ENCODE results near the gene BFSP1. TPM values are rescaled to one million over a fixed set of nuclear protein-coding genes. Genes with fewer than 3 reads are reported as not detected.

Gene BFSP1
- total RNA-seq, 1 donor from 2014 or later: 3.3 TPM

DNA sequence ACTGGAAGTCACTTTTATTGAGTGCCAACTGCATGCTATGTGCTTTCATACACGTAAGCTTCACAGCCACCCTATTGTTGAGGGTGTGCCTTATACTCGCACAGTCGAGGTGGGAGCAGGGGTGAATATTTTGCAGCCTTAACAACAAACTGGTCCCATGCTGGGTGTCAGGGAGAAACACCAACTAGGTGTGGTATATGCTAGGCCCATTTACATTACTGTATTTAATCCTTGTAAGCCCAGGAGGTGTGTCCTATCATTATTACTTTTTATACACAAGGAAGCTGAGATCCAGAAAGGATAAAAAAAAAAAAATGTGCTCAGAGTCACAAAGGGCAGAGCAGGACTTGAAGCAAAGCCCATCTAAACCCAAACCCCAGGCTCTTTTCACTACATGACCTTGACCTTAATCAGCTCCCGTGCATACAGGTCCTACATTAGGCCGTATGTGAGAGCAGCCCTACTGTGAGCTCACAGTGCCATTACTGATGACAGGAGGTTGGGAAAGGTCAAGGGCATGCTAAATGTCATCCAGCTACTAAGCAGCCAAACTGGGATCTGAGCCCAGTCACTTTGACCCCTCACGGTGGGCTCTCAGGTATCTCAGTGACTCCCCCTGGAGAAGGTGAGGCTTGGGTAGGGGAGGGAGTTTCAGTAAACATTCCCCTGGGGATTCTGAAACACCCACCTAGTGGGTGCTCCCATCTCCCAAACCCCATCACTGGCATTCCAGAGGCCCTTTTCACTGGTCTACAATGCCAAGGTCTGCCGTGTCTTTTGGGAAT, 61.7 kb downstream of the BFSP1 start:
- intact Hi-C loops (cut with micrococcal nuclease): no loop called here

DNA sequence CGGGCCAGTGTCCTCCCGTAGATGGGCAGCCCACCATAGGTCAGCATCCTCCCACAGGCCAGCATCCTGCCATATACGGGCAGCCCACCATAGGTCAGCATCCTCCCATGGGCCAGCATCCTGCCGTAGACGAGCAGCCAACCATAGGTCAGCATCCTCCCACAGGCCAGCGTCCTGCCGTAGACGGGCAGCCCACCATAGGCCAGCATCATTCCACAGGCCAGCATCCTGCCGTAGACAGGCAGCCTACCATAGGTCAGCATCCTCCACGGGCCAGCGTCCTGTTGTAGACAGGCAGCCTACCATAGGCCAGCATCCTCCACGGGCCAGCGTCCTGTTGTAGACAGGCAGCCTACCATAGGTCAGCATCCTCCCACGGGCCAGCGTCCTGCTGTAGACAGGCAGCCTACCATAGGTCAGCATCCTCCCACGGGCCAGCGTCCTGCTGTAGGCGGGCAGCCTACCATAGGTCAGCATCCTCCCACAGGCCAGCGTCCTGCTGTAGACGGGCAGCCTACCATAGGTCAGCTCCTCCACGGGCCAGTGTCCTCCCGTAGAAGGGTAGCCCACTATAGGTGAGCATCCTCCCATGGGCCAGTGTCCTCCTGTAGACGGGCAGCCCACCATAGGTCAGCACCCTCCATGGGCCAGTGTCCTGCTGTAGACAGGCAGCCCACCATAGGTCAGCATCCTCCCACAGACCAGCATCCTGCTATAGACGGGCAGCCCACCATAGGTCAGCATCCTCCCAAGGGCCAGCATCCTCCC, 62.9 kb downstream of the BFSP1 start:
- intact Hi-C loops (cut with micrococcal nuclease): no loop called here

DNA sequence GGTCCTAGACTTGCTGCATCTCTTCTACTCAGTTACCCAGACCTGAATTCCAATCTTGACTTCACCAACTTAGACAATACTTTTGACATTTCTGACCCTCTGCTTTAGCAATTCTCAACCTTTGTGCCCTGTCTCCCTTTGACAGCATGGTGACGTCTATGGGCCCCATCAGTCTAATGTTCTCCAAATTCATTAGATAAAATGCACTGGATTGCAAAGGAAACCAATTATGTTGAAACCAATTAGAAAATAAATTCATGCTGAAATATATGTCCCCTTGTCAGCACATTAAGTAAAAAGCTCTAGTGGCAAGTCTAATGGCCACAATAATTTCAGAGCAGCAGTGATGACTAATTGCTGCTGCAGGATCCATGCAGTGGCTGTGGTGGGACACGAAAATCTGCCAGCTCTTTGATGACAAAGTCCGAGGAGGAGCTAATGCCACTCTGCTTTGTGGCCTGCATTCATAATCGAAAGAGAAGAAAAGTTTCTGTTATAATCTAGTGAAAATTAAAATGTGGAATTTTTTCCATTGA, 64.0 kb downstream of the BFSP1 start:
- intact Hi-C loops (cut with micrococcal nuclease): no loop called here

DNA sequence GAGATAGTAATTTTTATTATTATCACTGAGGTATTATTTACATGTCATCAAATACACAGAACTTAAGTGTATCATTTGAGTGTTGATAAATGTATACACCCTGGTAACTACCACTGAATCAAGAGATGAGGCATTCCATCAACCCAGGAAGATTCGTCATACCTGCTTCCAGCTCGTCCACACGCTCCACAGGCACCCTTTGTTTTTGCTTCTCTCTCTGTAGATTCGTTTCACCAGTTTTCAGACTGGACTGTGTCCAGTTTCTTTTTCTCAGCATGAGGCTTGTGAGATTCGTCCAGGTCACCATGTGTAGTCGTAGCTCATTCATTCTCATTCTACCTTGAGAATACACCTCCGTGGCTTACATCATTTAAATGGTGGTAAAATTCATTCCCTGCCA, 64.5 kb downstream of the BFSP1 start:
- intact Hi-C loops (cut with micrococcal nuclease): no loop called here

DNA sequence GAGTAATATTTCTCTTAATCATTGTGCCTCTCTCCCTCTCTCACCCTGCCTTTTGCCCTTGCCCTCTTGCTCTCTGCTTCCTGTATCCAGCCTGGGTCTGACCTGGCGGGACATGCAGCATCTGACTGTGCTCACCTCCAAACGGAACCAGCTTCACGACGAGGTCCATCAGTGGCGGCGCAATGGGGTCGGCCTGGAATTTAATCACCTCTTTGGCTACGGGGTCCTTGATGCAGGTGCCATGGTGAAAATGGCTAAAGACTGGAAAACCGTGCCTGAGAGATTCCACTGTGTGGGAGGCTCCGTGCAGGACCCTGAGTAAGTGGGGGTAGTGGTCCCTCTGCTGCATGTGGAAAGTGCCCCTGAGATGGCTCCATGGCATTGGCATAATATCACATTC, 65.9 kb downstream of the BFSP1 start:
- intact Hi-C loops (cut with micrococcal nuclease): no loop called here

DNA sequence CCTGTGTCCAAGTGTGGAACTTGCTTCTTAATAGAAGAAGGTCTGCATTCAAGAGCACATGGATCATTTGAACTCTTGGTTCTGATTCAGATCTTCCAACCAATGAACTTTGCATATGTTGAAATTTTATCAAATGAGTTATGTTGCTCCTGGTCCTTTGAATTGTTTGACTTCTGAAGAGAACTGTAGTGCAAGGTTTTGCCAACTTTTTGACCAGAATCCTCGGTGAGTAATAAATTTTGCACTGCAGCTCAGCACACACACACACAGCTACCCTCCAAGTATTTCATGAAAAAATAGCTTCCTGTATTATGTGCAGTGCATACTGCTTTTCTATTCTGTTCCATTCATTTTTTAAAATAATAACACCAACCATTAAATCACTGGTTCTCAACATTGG, 67.5 kb downstream of the BFSP1 start:
- intact Hi-C loops (cut with micrococcal nuclease): no loop called here

DNA sequence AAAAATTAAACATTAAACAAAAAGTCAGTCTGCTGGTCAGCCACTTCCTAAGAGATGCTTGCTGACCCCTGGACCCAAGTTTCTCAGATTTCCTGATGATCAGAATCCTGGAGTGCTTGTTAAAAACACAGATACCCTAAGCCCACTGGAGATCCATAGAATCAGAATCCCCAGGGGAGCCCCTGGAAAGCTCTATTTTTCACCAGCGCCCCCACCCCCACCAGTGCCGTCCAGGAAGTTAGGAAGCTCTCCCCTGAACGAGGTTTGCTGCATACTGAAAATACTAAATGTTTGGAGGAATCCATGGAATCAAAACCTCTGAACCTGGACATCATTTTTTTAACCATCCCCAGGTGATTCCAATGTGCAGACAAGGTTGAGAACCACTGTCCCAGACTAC, 69.2 kb downstream of the BFSP1 start:
- intact Hi-C loops (cut with micrococcal nuclease): no loop called here

DNA sequence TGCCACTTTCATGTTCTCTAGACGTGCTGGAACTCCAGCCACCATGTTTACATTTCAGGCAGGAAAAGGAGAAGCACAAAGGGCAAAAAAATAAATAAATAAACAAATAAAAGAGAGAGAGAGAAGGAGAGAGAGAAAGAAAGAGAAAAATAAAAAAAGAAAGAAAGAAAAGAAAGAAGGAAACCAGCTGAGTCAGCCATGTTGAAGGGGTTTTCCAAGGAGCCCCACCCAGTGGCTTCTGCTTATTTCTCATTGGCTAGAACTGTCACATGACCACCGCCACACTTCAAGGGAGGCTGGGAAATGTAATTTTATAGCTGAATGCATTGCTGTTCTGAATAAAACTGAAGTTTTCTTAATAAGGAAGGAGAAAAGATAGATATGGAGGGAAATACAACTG, 71.1 kb downstream of the BFSP1 start:
- intact Hi-C loops (cut with micrococcal nuclease): no loop called here

DNA sequence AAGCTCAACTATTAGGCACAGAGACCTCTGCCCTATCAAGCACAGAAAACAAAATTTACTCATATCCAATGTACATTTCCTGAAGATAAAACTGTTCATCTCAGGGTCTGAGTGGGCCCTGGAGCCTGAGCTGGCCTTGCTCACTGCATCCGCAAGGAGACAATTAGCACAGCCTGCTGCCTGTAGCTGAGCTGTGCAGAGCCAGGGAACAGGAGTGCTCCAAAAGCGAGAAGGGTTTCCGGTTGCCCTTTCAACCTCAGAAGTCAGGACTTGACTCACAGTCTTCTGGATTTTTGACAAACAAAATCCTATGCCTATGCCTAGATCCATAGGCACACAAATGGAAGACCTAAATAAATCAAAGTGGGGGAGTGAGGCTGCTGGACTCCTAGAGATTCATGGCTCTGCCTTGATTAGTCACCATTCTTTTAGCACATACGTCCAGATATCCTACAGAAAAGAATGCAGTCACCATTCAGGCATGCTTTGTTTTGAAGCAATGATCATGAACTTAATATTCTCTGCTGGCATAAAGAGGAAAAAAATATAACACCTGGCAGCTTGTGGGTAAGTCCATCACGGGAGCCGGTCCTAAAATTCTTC, 73.5 kb downstream of the BFSP1 start:
- intact Hi-C loops (cut with micrococcal nuclease): no loop called here

DNA sequence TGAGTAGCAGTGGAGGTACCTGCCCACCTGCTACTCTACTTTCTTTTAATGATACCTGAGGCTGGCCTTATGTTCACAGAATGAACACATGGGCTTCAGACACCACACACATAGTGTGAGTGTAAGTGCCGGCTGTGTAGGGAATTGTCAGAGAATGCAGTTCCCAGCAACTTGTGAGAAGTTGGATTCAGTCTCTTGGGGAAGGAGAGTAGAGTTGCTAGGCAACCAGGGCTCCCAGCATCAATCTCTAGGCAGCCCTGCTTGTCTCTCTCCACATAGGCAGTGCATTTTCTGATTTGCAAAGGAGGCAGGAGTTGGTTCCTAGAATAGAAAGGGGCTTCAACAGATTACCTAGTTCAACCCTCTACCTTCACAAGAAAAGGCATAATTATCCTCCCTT, 74.1 kb downstream of the BFSP1 start:
- intact Hi-C loops (cut with micrococcal nuclease): no loop called here

DNA sequence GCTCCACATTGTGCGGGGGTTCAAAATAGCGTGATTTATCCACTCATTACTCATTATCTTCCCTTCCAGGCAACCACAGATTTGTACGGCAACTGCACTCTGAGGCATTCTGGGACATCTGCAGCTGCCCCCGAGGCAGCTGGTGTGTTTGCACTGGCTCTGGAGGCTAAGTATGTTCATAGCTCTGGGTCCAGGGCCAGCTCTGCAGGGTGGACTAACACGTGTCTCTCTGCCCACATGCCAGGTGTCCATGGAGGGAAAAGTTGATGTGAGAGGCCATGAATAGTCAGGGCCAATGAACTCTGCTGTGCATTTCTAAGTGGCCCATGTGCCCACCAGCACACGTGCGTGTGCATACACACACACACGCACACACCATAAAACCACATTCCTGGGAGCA, 74.9 kb downstream of the BFSP1 start:
- intact Hi-C loops (cut with micrococcal nuclease): no loop called here

DNA sequence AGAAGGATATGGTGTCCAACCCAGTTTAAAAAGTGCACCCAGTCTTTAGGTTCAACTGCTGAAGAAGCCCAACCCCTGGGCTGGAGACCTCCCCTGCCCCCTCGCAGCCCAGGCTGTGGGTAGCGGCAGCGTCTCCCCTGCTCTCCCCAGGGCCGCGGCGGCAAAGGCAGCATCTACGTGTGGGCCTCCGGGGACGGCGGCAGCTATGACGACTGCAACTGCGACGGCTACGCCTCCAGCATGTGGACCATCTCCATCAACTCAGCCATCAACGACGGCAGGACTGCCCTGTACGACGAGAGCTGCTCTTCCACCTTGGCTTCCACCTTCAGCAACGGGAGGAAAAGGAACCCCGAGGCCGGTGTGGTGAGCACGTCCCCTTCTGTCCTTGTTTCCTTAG, 77.6 kb downstream of the BFSP1 start:
- intact Hi-C loops (cut with micrococcal nuclease): no loop called here

DNA sequence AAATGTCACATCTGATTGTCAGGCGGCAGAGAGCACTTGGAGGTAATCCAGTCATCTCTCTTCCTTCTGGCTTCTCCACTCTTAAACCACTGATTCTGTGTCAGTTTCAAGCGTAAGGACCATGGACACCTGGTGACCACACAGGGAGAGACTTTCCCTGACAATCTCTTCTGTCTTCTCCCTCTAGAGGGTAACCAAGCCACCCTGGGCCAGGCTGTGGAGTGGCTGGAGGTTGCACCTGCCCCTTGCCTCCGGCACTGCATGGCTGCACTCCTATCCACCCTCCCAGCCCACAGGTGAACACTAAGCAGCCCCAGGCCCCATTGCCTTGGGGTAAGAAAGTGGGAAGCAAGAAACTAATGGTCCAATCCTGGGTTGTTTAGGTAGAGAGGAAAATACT, 78.7 kb downstream of the BFSP1 start:
- intact Hi-C loops (cut with micrococcal nuclease): no loop called here

DNA sequence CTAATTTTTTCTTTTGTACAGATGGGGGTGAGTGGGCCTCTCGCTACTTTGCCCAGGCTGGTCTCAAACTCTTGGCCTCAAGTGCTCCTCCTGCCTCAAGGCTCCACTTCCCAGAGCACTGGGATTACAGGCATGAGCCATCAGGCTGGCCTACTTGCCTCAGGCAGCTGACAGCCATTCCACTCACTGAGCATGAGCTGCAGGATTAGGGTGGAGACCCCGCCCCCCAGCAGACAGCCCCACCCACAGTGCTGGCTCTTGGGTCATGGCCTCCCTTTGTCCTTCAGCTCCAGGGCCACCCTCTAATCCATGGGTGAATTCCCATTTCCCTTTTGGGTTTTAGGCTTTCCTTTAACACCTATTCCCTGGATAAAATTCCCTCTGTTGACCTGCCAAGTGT, 82.1 kb downstream of the BFSP1 start:
- intact Hi-C loops (cut with micrococcal nuclease): no loop called here

DNA sequence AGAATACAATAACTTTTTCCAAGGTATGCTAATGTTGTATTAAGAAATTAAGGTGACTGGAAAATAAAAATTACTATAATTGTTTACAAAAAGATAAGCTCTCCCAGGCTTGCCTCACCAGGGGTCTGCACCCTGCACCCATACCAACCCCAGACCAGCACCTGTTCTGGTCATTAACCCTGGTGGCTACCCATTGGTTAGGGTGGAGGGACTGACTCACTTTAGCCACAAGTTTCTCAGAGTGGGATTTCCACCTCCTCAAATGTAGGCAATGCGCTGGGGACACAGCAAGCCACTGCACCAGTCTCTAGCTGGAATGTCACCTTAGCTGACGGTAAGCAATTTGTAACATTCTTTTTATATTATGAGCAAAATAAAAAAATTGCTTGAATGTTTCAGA, 83.1 kb downstream of the BFSP1 start:
- intact Hi-C loops (cut with micrococcal nuclease): no loop called here

DNA sequence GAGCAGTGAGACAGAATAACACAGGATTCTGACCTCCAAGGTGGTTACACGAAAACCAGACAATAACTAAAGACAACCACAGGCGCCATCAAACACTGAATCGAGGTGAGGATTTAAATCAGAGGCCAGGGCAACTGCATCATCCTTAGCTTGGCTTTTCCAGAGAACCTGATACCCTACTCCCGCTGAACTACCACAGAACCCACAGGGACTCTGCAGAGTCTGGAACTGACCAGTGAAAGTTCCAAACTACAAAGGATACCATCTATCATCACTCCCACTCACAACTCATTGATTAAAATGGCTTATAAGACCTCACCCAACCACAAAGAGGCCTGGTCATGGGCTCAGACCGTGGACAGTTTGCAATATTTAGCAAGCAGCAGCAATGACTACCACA, 85.0 kb downstream of the BFSP1 start:
- intact Hi-C loops (cut with micrococcal nuclease): no loop called here

DNA sequence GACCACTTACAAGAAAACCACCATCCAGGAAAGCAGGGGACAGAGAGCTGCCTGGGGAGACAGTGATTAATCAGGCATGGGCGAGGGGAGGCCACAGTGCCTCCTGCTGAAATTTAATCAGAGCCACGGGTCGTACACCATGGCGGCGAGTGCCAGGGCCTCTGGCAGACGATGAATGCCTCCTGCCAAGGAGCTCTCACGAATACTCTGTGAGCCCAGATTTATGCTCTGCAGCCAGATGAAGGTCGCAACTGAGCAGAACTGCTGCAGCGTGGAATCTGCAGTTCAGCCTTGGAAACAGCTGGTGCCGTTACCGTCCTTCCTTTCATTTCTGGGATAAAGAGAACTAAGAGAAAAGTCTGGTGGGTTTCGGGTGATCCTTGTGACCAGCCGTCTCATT, 85.6 kb downstream of the BFSP1 start:
- intact Hi-C loops (cut with micrococcal nuclease): no loop called here

DNA sequence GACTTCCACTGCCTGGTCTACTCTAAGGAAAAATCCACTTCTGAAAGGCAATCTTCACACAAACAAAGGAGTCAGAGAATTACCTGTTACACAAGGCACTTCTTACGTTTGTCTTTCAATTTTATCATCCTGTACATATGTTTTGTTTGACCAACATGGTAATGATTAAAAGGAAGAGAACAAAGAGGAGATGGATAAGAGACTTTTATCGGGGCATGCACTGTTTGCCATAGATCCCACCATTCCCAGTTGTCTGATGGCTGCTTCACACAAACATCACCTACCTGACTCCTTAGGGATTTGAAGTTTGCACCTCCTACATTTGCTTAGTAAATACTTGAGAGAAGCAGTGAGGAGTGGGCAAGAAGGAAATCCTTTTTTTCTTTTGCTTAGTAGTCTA, 87.1 kb downstream of the BFSP1 start:
- intact Hi-C loops (cut with micrococcal nuclease): no loop called here
